ENCODE measurements around the gene C4B.

The C4B gene

GRCh38 chr6:32082478-32082877 lies 67.9 kb downstream of the C4B start:
- no peak for DNase-seq (ENCODE audit: low spot score)

DNA sequence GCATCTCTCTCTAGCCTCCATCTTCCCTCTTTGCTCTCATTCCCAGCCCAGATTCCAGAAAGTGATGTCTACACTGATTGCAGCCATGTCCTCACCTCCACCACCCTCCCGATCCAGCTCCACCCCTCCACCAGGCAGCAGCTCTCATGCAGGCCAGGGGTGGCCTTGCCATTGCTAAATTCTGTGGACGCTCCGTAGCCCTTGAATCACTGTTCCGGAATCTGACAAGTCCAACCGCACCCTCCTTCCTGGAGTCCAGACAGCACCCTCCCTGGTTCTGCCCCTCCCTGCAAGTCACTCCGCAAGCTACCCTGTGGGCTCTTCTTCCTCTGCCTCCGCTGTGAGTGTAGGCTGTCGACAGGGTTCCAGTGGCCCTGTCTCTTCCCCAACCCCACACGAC lies 68.3 kb downstream of the C4B start:
- no peak for DNase-seq (ENCODE audit: low spot score)

DNA sequence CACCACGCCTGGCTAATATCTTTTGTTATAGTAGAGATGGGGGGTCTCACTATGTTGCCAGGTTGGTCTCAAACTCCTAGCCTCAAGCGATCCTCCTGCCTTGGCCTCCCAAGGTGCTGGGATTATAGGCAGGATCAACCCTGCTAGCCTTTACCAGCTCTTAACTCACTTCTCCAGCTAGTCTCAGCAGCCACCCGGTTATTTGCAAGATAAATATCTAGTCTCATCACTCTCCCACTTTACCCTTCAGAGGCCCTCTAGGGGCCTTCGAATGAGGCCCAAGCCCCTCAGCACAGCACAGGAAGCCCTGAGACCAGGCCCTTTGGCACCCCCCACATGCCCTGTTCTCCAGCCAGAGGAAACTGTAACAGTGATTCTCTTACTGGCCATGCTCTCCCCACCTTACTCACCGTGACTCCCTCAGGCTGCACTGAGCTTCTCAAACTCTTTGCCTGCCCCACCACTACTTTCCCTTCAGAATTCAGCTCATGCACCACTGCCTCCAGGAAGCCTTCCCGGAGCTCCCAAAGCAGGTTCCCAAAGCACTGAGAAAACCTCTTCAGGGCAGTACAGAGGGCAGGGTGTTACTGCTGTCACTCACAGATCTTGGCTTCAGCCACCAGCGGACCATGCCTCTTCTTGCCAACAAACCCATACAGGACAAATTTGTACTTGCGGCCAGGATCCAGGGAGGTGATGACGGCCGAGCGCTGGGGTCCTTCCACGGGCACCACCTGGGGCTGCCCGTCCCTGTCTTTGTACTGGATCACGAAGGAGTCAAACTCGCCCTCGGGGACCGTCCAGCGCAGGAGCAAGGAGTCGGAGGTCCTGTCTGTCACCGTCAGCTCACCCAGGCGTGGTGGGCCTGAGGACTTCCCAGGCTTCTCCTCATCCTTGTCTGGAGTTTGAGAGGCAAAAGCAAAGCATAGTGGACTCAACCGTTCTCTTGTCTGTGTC lies 69.5 kb downstream of the C4B start:
- no peak for DNase-seq (ENCODE audit: low spot score)

GRCh38 chr6:32084780-32085179 lies 70.2 kb downstream of the C4B start:
- no peak for DNase-seq (ENCODE audit: low spot score)

Measured in HuH-7 (cell line).